OCI-LY1 (cell line): ENCODE measurements around the gene PRKAB1.

Source experiments
- H2AFZ ChIP-seq: fragments of 200-600 bp; sonication (generic), shearing (Covaris generic); 2 replicates; pipeline ENCODE4 v1.6.0; 2014; ENCODE audit warnings: antibody characterized with exemption, mild to moderate bottlenecking, low read length
- H3F3A ChIP-seq: fragments of 200-600 bp; sonication (generic), shearing (Covaris generic); 2 replicates; pipeline ENCODE4 v1.6.0; 2014; ENCODE audit warnings: mild to moderate bottlenecking, antibody characterized with exemption, low read length, moderate library complexity; ENCODE audit not compliant: insufficient read depth
- H3K27ac ChIP-seq: fragments of 200-600 bp; sonication (generic); 2 replicates; pipeline ENCODE4 v1.5.1; 2014; ENCODE audit warnings: low read length, mixed run types, mild to moderate bottlenecking, low read depth; ENCODE audit not compliant: poor library complexity, severe bottlenecking
- H3K27me3 ChIP-seq: fragments of 200-600 bp; sonication (generic); 2 replicates; pipeline ENCODE4 v1.6.0; 2014; ENCODE audit warnings: antibody characterized with exemption, mild to moderate bottlenecking, low read length, moderate library complexity; ENCODE audit not compliant: insufficient read depth
- H3K36me3 ChIP-seq: fragments of 200-600 bp; sonication (generic); 2 replicates; pipeline ENCODE4 v1.6.1; 2014; ENCODE audit warnings: mild to moderate bottlenecking, antibody characterized with exemption, low read length, moderate library complexity, mixed read lengths; ENCODE audit not compliant: insufficient read depth
- H3K4me1 ChIP-seq: fragments of 200-600 bp; sonication (generic); 2 replicates; pipeline ENCODE4 v1.5.1; 2014; ENCODE audit warnings: mild to moderate bottlenecking, low read length, moderate library complexity; ENCODE audit not compliant: insufficient read depth, severe bottlenecking
- H3K4me2 ChIP-seq: fragments of 200-600 bp; sonication (generic), shearing (Covaris generic); 2 replicates; pipeline ENCODE4 v1.6.1; 2014; ENCODE audit warnings: low read length
- H3K4me3 ChIP-seq: fragments of 200-600 bp; sonication (generic); 2 replicates; pipeline ENCODE4 v1.5.1; 2014; ENCODE audit warnings: low read length, low read depth, mild to moderate bottlenecking, mixed read lengths; ENCODE audit not compliant: poor library complexity, severe bottlenecking
- H3K79me2 ChIP-seq: fragments of 200-600 bp; shearing (Covaris generic); 2 replicates; pipeline ENCODE4 v1.6.1; 2016; ENCODE audit warnings: mixed run types, low read length, mixed read lengths; ENCODE audit not compliant: insufficient read depth
- H3K9ac ChIP-seq: fragments of 200-600 bp; sonication (generic), shearing (Covaris generic); 2 replicates; pipeline ENCODE4 v1.6.1; 2014; ENCODE audit warnings: mild to moderate bottlenecking, low read length, mixed read lengths
- H3K9me2 ChIP-seq: fragments of 200-600 bp; sonication (generic), shearing (Covaris generic); 2 replicates; pipeline ENCODE4 v1.6.1; 2014; ENCODE audit warnings: low read depth, mild to moderate bottlenecking, low read length, mixed read lengths
- H3K9me3 ChIP-seq: fragments of 200-600 bp; shearing (Covaris generic); 2 replicates; pipeline ENCODE4 v1.6.1; 2014; ENCODE audit warnings: low read length, mixed read lengths
- H4K20me1 ChIP-seq: fragments of 200-600 bp; sonication (generic), shearing (Covaris generic); 2 replicates; pipeline ENCODE4 v1.6.0; 2016; ENCODE audit warnings: mild to moderate bottlenecking, low read length; ENCODE audit not compliant: insufficient read depth
- EZH2 ChIP-seq: fragments of 200-600 bp; sonication (generic), shearing (Covaris generic); IDR thresholded peaks from 2 replicates; pipeline ENCODE4 v1.8.0; 2017; ENCODE audit warnings: borderline replicate concordance, mixed run types, mild to moderate bottlenecking, antibody characterized with exemption, low read length, moderate library complexity, mixed read lengths
- TF ChIP-seq, protein P1 (sequence below): fragments of 200-600 bp; sonication (generic), shearing (Covaris generic); IDR thresholded peaks from 2 replicates; pipeline ENCODE4 v1.5.1; 2017; ENCODE audit warnings: mild to moderate bottlenecking, antibody characterized with exemption, low read length, moderate library complexity, mixed read lengths

Gene PRKAB1

DNA sequence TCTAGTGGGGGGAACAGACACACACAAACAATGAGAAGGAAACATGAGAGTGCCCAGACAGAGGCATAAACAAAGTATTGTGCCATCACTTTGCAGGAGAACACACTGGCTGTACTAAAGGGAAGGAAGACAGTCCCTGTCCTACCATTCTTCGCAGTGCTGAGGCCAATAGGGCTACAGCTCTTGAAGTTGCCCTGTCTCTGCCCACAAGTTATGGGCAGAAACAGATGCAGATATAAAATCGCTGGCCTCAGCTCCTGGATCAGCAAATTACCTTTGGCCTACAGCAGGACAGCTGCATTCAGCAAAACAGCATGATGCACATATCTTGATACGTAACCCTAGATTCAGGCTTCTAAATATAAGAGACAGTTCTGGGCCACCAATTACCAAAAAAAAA lies 23.0 kb upstream of the PRKAB1 start:
- H3K27me3 ChIP-seq, result no peaks in the 10 kb centered on the region
- no peak overlapping the region for H3K9ac ChIP-seq
- no peaks in the 10 kb centered on the region for H3K9me2 ChIP-seq
- H2AFZ ChIP-seq, result no peak overlapping the region
- H3K79me2 ChIP-seq, result no peaks in the 10 kb centered on the region
- H3K27ac ChIP-seq, result no peak overlapping the region
- no peaks in the 10 kb centered on the region for H3F3A ChIP-seq
- no peak for TF ChIP-seq EZH2
- TF ChIP-seq, protein P1, sequence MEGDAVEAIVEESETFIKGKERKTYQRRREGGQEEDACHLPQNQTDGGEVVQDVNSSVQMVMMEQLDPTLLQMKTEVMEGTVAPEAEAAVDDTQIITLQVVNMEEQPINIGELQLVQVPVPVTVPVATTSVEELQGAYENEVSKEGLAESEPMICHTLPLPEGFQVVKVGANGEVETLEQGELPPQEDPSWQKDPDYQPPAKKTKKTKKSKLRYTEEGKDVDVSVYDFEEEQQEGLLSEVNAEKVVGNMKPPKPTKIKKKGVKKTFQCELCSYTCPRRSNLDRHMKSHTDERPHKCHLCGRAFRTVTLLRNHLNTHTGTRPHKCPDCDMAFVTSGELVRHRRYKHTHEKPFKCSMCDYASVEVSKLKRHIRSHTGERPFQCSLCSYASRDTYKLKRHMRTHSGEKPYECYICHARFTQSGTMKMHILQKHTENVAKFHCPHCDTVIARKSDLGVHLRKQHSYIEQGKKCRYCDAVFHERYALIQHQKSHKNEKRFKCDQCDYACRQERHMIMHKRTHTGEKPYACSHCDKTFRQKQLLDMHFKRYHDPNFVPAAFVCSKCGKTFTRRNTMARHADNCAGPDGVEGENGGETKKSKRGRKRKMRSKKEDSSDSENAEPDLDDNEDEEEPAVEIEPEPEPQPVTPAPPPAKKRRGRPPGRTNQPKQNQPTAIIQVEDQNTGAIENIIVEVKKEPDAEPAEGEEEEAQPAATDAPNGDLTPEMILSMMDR, result no peak
- H4K20me1 ChIP-seq, result no peaks in the 10 kb centered on the region
- no peaks in the 10 kb centered on the region for H3K36me3 ChIP-seq
- H3K4me2 ChIP-seq, result no peak overlapping the region
- H3K4me1 ChIP-seq, result no peaks in the 10 kb centered on the region
- no peak overlapping the region for H3K4me3 ChIP-seq
- H3K9me3 ChIP-seq, result no peaks in the 10 kb centered on the region

DNA sequence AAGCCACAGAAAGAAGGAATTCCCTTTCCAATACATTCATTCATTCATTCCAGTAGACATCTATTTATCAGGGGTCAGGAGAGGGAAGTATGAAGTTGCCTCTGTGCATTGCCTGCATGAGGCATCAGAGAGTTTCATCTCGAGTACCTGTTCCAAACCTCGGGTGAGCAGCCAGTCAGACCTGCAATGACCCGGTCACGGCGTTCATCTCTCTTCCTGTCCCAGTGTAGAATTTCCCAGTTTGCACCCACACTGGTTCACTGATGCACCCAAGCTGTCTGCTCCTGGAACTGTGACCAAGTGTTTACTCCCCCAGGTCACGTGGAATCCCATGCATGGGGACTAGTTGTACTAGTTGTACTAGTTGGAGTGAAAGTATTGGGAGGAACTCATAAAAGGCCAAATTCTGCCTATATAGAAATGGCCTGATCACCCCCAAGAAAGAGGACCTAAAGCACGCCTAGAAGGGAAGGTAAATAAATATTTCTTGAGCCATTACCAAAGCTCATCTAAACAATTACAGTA lies 22.3 kb upstream of the PRKAB1 start:
- Histone ChIP-seq H3K9me2 (no peaks in the 10 kb centered on the region), H3K27ac (no peak overlapping the region), H3K36me3 (no peaks in the 10 kb centered on the region), H3K4me2 (no peak overlapping the region), H3K9me3 (no peaks in the 10 kb centered on the region), H3K9ac (no peak overlapping the region), H3K4me3 (no peak overlapping the region), H4K20me1 (no peaks in the 10 kb centered on the region), H3K4me1 (no peaks in the 10 kb centered on the region), H3K27me3 (no peaks in the 10 kb centered on the region), H3F3A (no peaks in the 10 kb centered on the region), H2AFZ (no peak overlapping the region), H3K79me2 (no peaks in the 10 kb centered on the region)
- TF ChIP-seq, protein P1, result no peak
- TF ChIP-seq EZH2, result no peak

DNA sequence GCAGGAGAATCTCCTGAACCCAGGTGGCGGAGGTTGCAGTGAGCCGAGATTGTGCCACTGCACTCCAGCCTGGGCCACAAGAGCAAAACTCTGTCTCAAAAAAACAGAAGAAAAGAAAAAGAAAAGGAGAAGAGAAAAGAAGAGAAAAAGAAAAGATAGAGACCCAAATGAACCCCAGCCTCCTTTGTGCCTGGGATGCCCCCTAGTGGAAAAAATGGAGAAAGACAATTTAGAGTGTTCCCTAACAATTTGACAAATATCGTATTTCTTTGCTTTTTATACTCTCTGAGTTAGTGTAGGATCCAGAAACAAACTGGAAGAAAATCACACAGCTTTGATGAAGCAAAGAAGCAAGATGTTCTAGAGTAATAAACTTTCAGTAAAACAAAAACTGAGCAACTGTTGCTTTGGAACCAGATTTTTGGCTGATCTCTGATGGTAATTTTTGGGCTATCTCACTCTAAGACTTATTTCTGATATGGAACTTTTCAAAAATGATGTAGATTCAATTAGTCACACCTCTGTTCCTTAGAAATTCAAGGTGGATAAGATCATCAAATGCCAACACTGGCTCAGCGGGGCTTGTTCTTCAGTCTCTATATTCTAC lies 18.6 kb upstream of the PRKAB1 start:
- Histone ChIP-seq H3F3A (no peaks in the 10 kb centered on the region), H3K9me3 (peaks cover 8% of the 10 kb centered on the region), H2AFZ (no peak overlapping the region), H3K9me2 (no peaks in the 10 kb centered on the region), H3K4me1 (no peaks in the 10 kb centered on the region), H3K9ac (no peak overlapping the region), H3K4me2 (no peak overlapping the region), H3K27me3 (peaks cover 4% of the 10 kb centered on the region; the same call in 1 of the 2 replicates), H4K20me1 (no peaks in the 10 kb centered on the region), H3K27ac (no peak overlapping the region), H3K36me3 (no peaks in the 10 kb centered on the region), H3K79me2 (no peaks in the 10 kb centered on the region), H3K4me3 (no peak overlapping the region)
- no peak for TF ChIP-seq EZH2
- TF ChIP-seq, protein P1, result peak; percentile 77
